Coronary artery (tissue), 2 donors: ENCODE data around the gene TRIB2.
"Not testable (repeated sequence)": the region's sequence is repeated elsewhere in the genome, so short reads cannot be mapped to it uniquely, and the experiment has no call there.

Source experiments
- DNase-seq: peaks from one replicate; pipeline ENCODE4 v3.0.0-alpha.2; 2017; ENCODE audit warnings: low spot score
- H3K27ac ChIP-seq, 2 donors: fragments of 200-600 bp; sonication (generic); one replicate each; pipeline ENCODE4 v1.5.1; 2016 to 2019
- H3K4me3 ChIP-seq: fragments of 200-600 bp; sonication (generic); 2 replicates; pipeline ENCODE4 v1.5.1; 2016; ENCODE audit warnings: mild to moderate bottlenecking, moderate library complexity
- CTCF ChIP-seq: fragments of 200-600 bp; sonication (generic); IDR thresholded peaks from one replicate; pipeline ENCODE4 v1.5.1; 2019; ENCODE audit warnings: antibody characterized with exemption

The TRIB2 gene

GRCh38 chr2:12676771-12677170 is 40.0 kb upstream of the TRIB2 start:
- Histone ChIP-seq H3K27ac (no peak overlapping the region), H3K4me3 (no peak overlapping the region)
- no peak for DNase-seq
- TF ChIP-seq CTCF, result no peak

- no peak overlapping the region for H3K4me3 ChIP-seq
- DNase-seq, result no peak
- no peak overlapping the region for H3K27ac ChIP-seq
- no peak for TF ChIP-seq CTCF
Measured at GRCh38 chr2:12678186-12678585, 38.5 kb upstream of the TRIB2 start.

GRCh38 chr2:12679550-12680072 is 37.1 kb upstream of the TRIB2 start:
- Histone ChIP-seq H3K4me3 (no peak overlapping the region), H3K27ac (no peak overlapping the region)
- TF ChIP-seq CTCF, result no peak
- DNase-seq, result no peak

- H3K4me3 ChIP-seq, H3K27ac ChIP-seq, DNase-seq: not testable (repeated sequence)
Measured at GRCh38 chr2:12680115-12680514, 36.6 kb upstream of the TRIB2 start.

- no peak overlapping the region for H3K27ac ChIP-seq
- no peak for DNase-seq
- TF ChIP-seq CTCF, result no peak
Measured at GRCh38 chr2:12682017-12682416, 34.7 kb upstream of the TRIB2 start.

GRCh38 chr2:12683457-12684100 is 33.2 kb upstream of the TRIB2 start:
- H3K4me3 ChIP-seq, result no peak overlapping the region
- TF ChIP-seq CTCF, result no peak
- H3K27ac ChIP-seq, result peak overlapping the region in 1 of 2 donors; percentile 41
- DNase-seq, result no peak

More at GRCh38 chr2:12682017-12682416, 34.7 kb upstream of the TRIB2 start:
- no peak overlapping the region for H3K4me3 ChIP-seq

- H3K27ac ChIP-seq, result peak overlapping the region; percentile 16 to 41
- no peak for DNase-seq
- H3K4me3 ChIP-seq, result no peak overlapping the region
- no peak for TF ChIP-seq CTCF
Measured at GRCh38 chr2:12684471-12684936, 32.2 kb upstream of the TRIB2 start.
